HCT116 (cell line): ENCODE results near the gene SSH2.

Source experiments
- CEBPB ChIP-seq: IDR thresholded peaks from 2 replicates; pipeline ENCODE4 v1.6.1; 2012; ENCODE audit warnings: low read depth
- EZH2 ChIP-seq: fragments of 200-600 bp; sonication (generic); IDR thresholded peaks from 2 replicates; pipeline ENCODE4 v1.6.1; 2017; ENCODE audit warnings: antibody characterized with exemption, mixed run types
- EZH2phosphoT487 ChIP-seq: fragments of 200-600 bp; IDR thresholded peaks from 2 replicates; pipeline ENCODE4 v1.6.1; 2018; ENCODE audit warnings: antibody characterized with exemption, borderline replicate concordance
- JUND ChIP-seq: IDR thresholded peaks from 2 replicates; pipeline ENCODE4 v1.6.1; 2012
- POLR2A ChIP-seq: IDR thresholded peaks from 2 replicates; pipeline ENCODE4 v1.7.0; 2011; ENCODE audit warnings: borderline replicate concordance; ENCODE audit not compliant: insufficient read depth, insufficient read length; ENCODE audit errors: extremely low read depth
- SIN3A ChIP-seq: IDR thresholded peaks from 2 replicates; pipeline ENCODE4 v1.6.1; 2012; ENCODE audit warnings: low read depth
- TCF7L2 ChIP-seq: IDR thresholded peaks from 2 replicates; pipeline ENCODE4 v1.7.0; 2011; ENCODE audit warnings: borderline replicate concordance, inconsistent platforms; ENCODE audit not compliant: insufficient read depth, insufficient read length; ENCODE audit errors: extremely low read depth
- ZNF274 ChIP-seq: fragments of 200-500 bp; sonication (Bioruptor generic); IDR thresholded peaks from 2 replicates; pipeline ENCODE4 v1.6.1; 2014; ENCODE audit warnings: mild to moderate bottlenecking, low read depth, low read length, inconsistent platforms
- TF ChIP-seq, protein P1 (sequence below), 3 experiments: fragments of 200-600 bp in 1 of 3; sonication (generic) in 1 of 3; IDR thresholded peaks in 2 of 3; conservative IDR thresholded peaks in 1 of 3; 2 replicates each; pipeline ENCODE4 v1.5.1; 2012 to 2017; ENCODE audit warnings: low read depth in 2 of 3, low read length in 2 of 3, antibody characterized with exemption in 1 of 3, borderline replicate concordance in 1 of 3, control low read depth in 1 of 3, mild to moderate bottlenecking in 1 of 3, mixed read lengths in 1 of 3, mixed run types in 1 of 3, moderate library complexity in 1 of 3; ENCODE audit not compliant: insufficient read depth in 1 of 3
- TF ChIP-seq, protein P2 (sequence below): IDR thresholded peaks from 2 replicates; pipeline ENCODE4 v1.6.1; 2012; ENCODE audit warnings: low read depth

- TF ChIP-seq, protein P1, sequence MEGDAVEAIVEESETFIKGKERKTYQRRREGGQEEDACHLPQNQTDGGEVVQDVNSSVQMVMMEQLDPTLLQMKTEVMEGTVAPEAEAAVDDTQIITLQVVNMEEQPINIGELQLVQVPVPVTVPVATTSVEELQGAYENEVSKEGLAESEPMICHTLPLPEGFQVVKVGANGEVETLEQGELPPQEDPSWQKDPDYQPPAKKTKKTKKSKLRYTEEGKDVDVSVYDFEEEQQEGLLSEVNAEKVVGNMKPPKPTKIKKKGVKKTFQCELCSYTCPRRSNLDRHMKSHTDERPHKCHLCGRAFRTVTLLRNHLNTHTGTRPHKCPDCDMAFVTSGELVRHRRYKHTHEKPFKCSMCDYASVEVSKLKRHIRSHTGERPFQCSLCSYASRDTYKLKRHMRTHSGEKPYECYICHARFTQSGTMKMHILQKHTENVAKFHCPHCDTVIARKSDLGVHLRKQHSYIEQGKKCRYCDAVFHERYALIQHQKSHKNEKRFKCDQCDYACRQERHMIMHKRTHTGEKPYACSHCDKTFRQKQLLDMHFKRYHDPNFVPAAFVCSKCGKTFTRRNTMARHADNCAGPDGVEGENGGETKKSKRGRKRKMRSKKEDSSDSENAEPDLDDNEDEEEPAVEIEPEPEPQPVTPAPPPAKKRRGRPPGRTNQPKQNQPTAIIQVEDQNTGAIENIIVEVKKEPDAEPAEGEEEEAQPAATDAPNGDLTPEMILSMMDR (IDR thresholded peaks at IDR 0.05 in 2 of 3, conservative IDR thresholded peaks at IDR 0.05 in 1 of 3; ENCODE audit: borderline replicate concordance in 1 of 3, insufficient read depth in 1 of 3, low read depth in 2 of 3, low read length in 2 of 3): no peak
- TF ChIP-seq POLR2A: no peak
- TF ChIP-seq EZH2: no peak
- TF ChIP-seq EZH2phosphoT487: no peak
- TF ChIP-seq CEBPB: no peak
- TF ChIP-seq SIN3A: no peak
- TF ChIP-seq TCF7L2: no peak
- TF ChIP-seq, protein P2, sequence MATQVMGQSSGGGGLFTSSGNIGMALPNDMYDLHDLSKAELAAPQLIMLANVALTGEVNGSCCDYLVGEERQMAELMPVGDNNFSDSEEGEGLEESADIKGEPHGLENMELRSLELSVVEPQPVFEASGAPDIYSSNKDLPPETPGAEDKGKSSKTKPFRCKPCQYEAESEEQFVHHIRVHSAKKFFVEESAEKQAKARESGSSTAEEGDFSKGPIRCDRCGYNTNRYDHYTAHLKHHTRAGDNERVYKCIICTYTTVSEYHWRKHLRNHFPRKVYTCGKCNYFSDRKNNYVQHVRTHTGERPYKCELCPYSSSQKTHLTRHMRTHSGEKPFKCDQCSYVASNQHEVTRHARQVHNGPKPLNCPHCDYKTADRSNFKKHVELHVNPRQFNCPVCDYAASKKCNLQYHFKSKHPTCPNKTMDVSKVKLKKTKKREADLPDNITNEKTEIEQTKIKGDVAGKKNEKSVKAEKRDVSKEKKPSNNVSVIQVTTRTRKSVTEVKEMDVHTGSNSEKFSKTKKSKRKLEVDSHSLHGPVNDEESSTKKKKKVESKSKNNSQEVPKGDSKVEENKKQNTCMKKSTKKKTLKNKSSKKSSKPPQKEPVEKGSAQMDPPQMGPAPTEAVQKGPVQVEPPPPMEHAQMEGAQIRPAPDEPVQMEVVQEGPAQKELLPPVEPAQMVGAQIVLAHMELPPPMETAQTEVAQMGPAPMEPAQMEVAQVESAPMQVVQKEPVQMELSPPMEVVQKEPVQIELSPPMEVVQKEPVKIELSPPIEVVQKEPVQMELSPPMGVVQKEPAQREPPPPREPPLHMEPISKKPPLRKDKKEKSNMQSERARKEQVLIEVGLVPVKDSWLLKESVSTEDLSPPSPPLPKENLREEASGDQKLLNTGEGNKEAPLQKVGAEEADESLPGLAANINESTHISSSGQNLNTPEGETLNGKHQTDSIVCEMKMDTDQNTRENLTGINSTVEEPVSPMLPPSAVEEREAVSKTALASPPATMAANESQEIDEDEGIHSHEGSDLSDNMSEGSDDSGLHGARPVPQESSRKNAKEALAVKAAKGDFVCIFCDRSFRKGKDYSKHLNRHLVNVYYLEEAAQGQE: no peak
- TF ChIP-seq JUND: no peak
- no peak for TF ChIP-seq ZNF274
Measured at GRCh38 chr17:29659155-29659554, 270.9 kb downstream of the SSH2 start.
